ENCODE measurements around the gene IKZF2.
"Not testable (repeated sequence)": the region's sequence is repeated elsewhere in the genome, so short reads cannot be mapped to it uniquely, and the experiment has no call there.

IKZF2 gene

DNA sequence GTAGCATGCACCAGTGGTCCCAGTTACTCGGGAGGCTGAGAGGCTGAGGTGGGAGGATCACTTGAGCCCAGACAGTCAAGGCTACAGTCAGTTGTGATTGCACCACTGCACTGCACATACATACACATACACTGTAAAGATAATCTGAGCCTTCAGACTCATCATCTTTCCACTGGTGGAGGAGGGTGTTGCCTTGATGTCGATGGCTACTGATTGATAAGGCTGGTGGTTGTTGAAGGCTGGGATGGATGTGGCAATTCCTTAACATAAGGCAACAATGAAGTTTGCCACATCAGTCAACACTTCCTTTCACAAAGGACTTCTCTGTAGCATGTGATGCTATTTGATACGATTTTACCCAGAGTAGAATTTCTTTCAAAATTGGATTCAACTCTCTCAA is 118.8 kb downstream of the IKZF2 start:
- no peak for DNase-seq

GRCh38 chr2:213022987-213023386 is 128.4 kb downstream of the IKZF2 start:
- no peak for DNase-seq

- peak; percentile 70 for DNase-seq
Measured at GRCh38 chr2:213021971-213022899, 129.2 kb downstream of the IKZF2 start.

DNA sequence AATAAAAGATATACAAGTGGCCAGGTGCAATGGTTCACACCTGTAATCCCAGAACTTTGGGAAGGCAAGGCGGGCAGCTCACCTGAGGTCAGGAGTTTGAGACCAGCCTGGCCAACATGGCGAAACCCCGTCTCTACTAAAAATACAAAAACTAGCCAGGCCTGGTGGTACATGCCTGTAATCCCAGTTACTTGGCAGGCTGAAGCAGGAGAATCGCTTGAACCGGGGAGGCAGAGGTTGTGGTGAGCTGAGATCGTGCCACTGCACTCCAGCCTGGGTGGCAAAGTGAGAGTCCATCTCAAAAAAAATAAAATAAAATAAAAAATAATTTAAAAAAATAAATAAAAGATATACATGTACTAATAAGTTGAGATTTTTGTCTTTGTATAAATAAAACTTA is 130.5 kb downstream of the IKZF2 start:
- not testable (repeated sequence) for DNase-seq

DNA sequence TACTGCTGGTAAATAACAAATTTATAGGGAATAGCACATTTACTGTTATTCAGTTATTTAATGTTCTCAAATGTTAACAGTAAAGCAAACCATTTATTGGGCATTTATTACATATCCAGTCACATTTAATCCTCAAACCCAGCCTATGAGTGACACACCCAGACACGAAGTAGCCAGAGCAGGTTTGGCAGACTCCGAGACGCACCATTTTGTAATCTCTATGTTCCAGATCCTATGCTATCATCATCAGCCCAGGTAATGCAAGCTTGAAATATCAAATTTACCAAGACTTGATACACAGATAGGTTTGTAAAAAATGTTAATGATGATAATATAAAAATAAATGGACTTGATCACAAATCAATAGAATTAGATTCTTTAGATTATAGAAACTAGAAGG is 131.1 kb downstream of the IKZF2 start:
- DNase-seq, result no peak

DNA sequence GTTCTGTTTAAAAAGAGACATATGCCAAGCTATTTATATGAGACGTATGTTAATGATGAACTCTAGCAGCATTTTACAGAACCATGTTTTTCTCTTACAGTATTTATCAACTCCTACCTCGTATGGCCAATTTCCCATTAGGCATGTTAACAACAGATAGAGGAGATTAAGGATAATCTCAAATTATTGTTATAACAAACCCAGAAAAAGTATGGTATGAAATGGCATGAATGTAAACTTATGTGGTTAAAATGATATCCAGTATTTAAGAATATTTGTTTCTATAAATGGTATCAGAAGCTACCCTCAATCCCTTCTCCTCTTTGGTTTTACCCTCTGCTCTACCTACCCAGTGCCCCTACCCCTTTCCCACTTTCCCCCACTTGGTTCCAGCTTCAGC is 132.0 kb downstream of the IKZF2 start:
- DNase-seq, result no peak

- DNase-seq, result no peak
Measured at GRCh38 chr2:213018340-213018901, 133.0 kb downstream of the IKZF2 start.

- DNase-seq, result no peak
Measured at GRCh38 chr2:213017404-213017803, 134.0 kb downstream of the IKZF2 start.

- no peak for DNase-seq
Measured at GRCh38 chr2:213016984-213017351, 134.4 kb downstream of the IKZF2 start.

- DNase-seq, result no peak
Measured at GRCh38 chr2:213016166-213016983, 135.0 kb downstream of the IKZF2 start.

- DNase-seq, result peak; percentile 90
Measured at GRCh38 chr2:213015387-213016165, 135.8 kb downstream of the IKZF2 start.

DNA sequence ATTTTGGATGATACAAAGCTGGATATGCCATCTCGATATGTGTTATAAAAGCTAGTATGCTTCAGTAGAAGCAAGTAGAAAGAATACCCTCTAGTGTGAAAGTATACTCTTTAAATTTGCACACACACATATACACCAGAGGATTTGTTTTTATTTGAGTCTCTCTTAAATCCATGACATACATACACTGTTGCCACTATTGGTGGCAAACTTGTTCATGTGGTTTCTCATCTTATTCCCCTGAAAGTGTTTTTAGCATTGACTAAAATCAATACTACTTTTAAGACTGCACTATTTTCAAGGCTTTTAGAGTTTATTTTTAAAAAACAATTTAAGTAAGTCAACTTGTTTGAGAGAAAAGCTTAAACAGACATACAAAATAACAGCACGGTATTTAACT is 137.4 kb downstream of the IKZF2 start:
- DNase-seq, result peak; percentile 17

DNA sequence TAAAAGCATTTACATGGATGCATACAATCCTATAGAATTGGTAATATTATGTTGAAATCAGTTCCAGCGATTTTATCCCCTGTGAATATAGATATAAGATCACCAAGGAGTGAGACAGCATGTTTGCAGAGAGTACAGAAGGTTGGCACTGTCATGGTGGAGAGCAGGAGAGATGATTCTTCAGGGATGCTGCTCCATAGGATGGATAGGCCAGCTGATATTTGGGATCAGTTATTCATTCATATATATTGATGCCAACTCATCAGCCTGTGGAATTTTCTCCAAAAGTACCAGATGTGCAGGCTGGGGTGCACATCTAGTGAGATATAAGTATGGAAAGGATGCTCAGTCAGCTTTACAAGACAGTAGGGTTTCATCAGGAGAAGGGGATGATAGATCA is 139.9 kb downstream of the IKZF2 start:
- DNase-seq, result no peak

- DNase-seq, result peak; percentile 18
Measured at GRCh38 chr2:213010106-213010779, 141.2 kb downstream of the IKZF2 start.

GRCh38 chr2:213007290-213007838 is 144.0 kb downstream of the IKZF2 start:
- no peak for DNase-seq

- no peak for DNase-seq
Measured at GRCh38 chr2:213004197-213004821, 147.1 kb downstream of the IKZF2 start.

- no peak for DNase-seq
Measured at GRCh38 chr2:213002383-213002782, 149.0 kb downstream of the IKZF2 start.

GRCh38 chr2:213001297-213001910 is 150.0 kb downstream of the IKZF2 start:
- DNase-seq, result no peak

DNA sequence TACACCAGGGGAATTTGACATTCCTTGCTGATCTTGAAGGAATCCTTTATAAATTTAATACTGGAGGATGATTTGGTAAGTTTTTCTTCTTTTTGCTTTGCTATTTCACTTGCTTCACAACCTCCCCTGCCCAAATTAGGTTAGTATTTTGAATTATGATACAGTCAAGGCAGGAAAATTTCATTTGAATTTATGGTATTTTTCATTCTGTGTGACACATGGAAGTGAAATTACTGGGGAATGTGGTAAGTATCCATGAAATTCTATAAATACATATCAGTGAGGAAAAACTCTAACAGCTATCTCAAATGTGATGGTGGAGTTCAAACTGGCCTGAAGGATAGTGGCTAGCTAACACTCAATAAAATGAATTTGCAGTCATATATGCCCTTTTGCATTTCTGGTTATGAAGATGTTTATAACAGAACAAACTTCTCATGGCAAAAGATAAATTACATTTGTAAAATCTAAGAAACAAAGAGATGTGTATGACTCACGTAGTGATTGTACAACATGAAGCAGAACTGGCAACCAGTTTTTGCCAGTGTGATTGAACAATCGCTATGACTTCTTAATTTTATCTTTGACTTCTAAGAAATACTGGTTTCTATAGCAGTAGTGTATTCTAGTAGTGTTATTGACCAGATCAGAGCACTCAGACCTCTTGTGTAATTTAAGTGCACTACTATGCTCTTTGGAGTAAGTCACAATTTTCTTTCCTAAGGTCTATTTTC is 152.6 kb downstream of the IKZF2 start:
- DNase-seq, result no peak

GRCh38 chr2:212997526-212998020 is 153.8 kb downstream of the IKZF2 start:
- DNase-seq, result no peak
